Stimulated activated CD8-positive, alpha-beta memory T cell treated with anti-CD3 and anti-CD28 coated beads, Interleukin-4, amount 100 ng/mL, for 1 hour (primary cell): ENCODE data around the gene ZNF275.
"Not testable (repeated sequence)": the region's sequence is repeated elsewhere in the genome, so short reads cannot be mapped to it uniquely, and the experiment has no call there.

Experiments used
- DNase-seq, 2 donors: peaks; one replicate each; pipeline ENCODE4 v3.0.0-alpha.2; 2020; ENCODE audit warnings: low read depth in 2 of 2, low spot score in 1 of 2

ZNF275 gene

GRCh38 chrX:153319295-153320046, 14.5 kb upstream of the ZNF275 start:
- DNase-seq: no peak

- DNase-seq: not testable (repeated sequence)
Observed at GRCh38 chrX:153320047-153320443, 13.9 kb upstream of the ZNF275 start.

- no peak for DNase-seq
Observed at GRCh38 chrX:153320555-153321184, 13.3 kb upstream of the ZNF275 start.

- DNase-seq: no peak
Observed at GRCh38 chrX:153321381-153322124, 12.4 kb upstream of the ZNF275 start, which contains the start of gene PNMA6F. Gene PNMA6F (minus strand): TSS chrX:153321767. CDS start chrX:153320674, 1,093 bp downstream.

- DNase-seq: no peak
Observed at GRCh38 chrX:153327561-153327960, 6.4 kb upstream of the ZNF275 start.

GRCh38 chrX:153333266-153333665, 687 bp upstream of the ZNF275 start:
- DNase-seq: no peak

GRCh38 chrX:153334654-153335295, 822 bp downstream of the ZNF275 start:
- no peak for DNase-seq

- DNase-seq: no peak
Observed at GRCh38 chrX:153336121-153336894, 2.4 kb downstream of the ZNF275 start.

- no peak for DNase-seq
Observed at GRCh38 chrX:153336988-153337387, 3.0 kb downstream of the ZNF275 start.

GRCh38 chrX:153338836-153339235, 4.9 kb downstream of the ZNF275 start:
- no peak for DNase-seq

GRCh38 chrX:153339662-153340061, 5.7 kb downstream of the ZNF275 start:
- DNase-seq: no peak

- no peak for DNase-seq
Observed at GRCh38 chrX:153340111-153340510, 6.2 kb downstream of the ZNF275 start.

- DNase-seq: no peak
Observed at GRCh38 chrX:153342762-153343558, 9.0 kb downstream of the ZNF275 start.

GRCh38 chrX:153343674-153344073, 9.7 kb downstream of the ZNF275 start:
- DNase-seq: no peak

GRCh38 chrX:153347530-153347929, 13.6 kb downstream of the ZNF275 start:
- no peak for DNase-seq

- DNase-seq: no peak
Observed at GRCh38 chrX:153348421-153348820, 14.5 kb downstream of the ZNF275 start.

GRCh38 chrX:153349952-153350351, 16.0 kb downstream of the ZNF275 start:
- DNase-seq: no peak

GRCh38 chrX:153351981-153352380, 18.0 kb downstream of the ZNF275 start:
- no peak for DNase-seq

GRCh38 chrX:153352858-153353257, 18.9 kb downstream of the ZNF275 start:
- DNase-seq: no peak

- no peak for DNase-seq
Observed at GRCh38 chrX:153353416-153353815, 19.5 kb downstream of the ZNF275 start.
